Tibial nerve (tissue), 4 donors: ENCODE measurements around the gene C1orf232. TPM values are rescaled to one million over a fixed set of nuclear protein-coding genes. Genes with fewer than 3 reads are reported as not detected.

Experiments used
- DNase-seq, 2 donors: peaks; one replicate each; pipeline ENCODE4 v3.0.0-alpha.2; 2019; ENCODE audit warnings: low spot score in 2 of 2
- H3K27ac ChIP-seq, 4 donors: fragments of 200-600 bp; sonication (generic) in 3 of 4; one replicate each; pipeline ENCODE4 v1.5.1; 2017 to 2019; ENCODE audit warnings: mild to moderate bottlenecking in 1 of 4
- H3K27me3 ChIP-seq, 2 donors: fragments of 200-600 bp; sonication (generic) in 1 of 2; one replicate each; pipeline versions ENCODE4 v1.5.1 to v1.6.0; 2017 to 2019
- H3K36me3 ChIP-seq, 3 donors: fragments of 200-600 bp; sonication (generic); one replicate each; pipeline ENCODE4 v1.5.1; 2018 to 2019
- H3K4me1 ChIP-seq, 4 donors: fragments of 200-600 bp; sonication (generic) in 3 of 4; one replicate each; pipeline ENCODE4 v1.5.1; 2017 to 2019
- H3K4me3 ChIP-seq, 4 donors: fragments of 200-600 bp; sonication (generic) in 3 of 4; one replicate each; pipeline ENCODE4 v1.5.1; 2017 to 2019; ENCODE audit warnings: mild to moderate bottlenecking in 1 of 4, moderate library complexity in 1 of 4
- H3K9me3 ChIP-seq, 4 donors: fragments of 200-600 bp; sonication (generic) in 3 of 4; one replicate each; pipeline ENCODE4 v1.5.1; 2017 to 2019
- EP300 ChIP-seq, 2 donors: sonication (generic); formaldehyde crosslinking; IDR thresholded peaks; one replicate each; pipeline ENCODE4 v1.6.1; 2017; ENCODE audit warnings: antibody characterized with exemption in 2 of 2, mild to moderate bottlenecking in 1 of 2
- POLR2A ChIP-seq, 2 donors: fragments of 450-650 bp; IDR thresholded peaks; one replicate each; pipeline ENCODE4 v1.6.1; 2017; ENCODE audit warnings: antibody characterized with exemption in 2 of 2, mild to moderate bottlenecking in 2 of 2, moderate library complexity in 2 of 2
- WGBS, 2 donors: methylation state at CpG; one replicate each; pipeline ENCODE4 v1.1.5; 2018; 5-methylcytosine and 5-hydroxymethylcytosine counted together
- total RNA-seq, 4 donors: library from RNA; depleted of rRNA; stranded (reverse); fragments of >200 nt; gene quantifications; one replicate each; pipeline ENCODE4 v1.1.0, GENCODE V29; 2016
- TF ChIP-seq, protein P1 (sequence below), 5 experiments: fragments of 200-600 bp in 3 of 5; fragments of 450-650 bp in 2 of 5; sonication (generic) in 3 of 5; IDR thresholded peaks; one replicate each; pipeline ENCODE4 v1.5.1; 2016 to 2019; ENCODE audit warnings: antibody characterized with exemption in 5 of 5, mild to moderate bottlenecking in 3 of 5, moderate library complexity in 2 of 5

Gene C1orf232
- total RNA-seq, 4 donors from 2014 or later = not detected

DNA sequence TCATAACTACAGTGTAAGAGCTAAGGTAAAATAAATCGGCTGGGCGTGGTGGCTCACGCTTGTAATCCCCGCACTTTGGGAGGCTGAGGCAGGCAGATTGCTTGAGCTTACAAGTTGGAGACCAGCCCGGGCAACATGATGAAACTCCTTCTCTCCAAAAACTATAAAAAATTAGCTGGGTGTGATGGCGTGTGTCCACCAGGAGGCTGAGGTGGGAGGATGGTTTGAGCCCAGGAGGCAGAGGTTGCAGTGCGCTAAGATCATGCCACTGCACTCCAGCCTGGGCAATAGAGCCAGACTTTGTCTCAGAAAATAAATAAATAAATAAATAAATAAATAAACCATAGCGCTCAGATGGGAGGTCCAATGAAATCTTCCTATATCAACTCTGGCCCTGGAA lies 26.6 kb downstream of the C1orf232 start:
- Histone ChIP-seq H3K4me1 (peaks cover 0 to 6% (median 0%) of the 10 kb centered on the region in 4 donors), H3K36me3 (no peaks in the 10 kb centered on the region), H3K4me3 (peak overlapping the region in 1 of 4 donors; percentile 18), H3K9me3 (no peaks in the 10 kb centered on the region), H3K27me3 (no peaks in the 10 kb centered on the region), H3K27ac (no peak overlapping the region)
- TF ChIP-seq, protein P1, sequence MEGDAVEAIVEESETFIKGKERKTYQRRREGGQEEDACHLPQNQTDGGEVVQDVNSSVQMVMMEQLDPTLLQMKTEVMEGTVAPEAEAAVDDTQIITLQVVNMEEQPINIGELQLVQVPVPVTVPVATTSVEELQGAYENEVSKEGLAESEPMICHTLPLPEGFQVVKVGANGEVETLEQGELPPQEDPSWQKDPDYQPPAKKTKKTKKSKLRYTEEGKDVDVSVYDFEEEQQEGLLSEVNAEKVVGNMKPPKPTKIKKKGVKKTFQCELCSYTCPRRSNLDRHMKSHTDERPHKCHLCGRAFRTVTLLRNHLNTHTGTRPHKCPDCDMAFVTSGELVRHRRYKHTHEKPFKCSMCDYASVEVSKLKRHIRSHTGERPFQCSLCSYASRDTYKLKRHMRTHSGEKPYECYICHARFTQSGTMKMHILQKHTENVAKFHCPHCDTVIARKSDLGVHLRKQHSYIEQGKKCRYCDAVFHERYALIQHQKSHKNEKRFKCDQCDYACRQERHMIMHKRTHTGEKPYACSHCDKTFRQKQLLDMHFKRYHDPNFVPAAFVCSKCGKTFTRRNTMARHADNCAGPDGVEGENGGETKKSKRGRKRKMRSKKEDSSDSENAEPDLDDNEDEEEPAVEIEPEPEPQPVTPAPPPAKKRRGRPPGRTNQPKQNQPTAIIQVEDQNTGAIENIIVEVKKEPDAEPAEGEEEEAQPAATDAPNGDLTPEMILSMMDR (IDR thresholded peaks at IDR 0.05) = no peak
- no peak for TF ChIP-seq POLR2A (IDR thresholded peaks at IDR 0.05)
- no peak for TF ChIP-seq EP300 (IDR thresholded peaks at IDR 0.05)
- 82 to 86% methylated on average over 8 of the region's 8 CpGs for WGBS, 2 donors
- no peak for DNase-seq

DNA sequence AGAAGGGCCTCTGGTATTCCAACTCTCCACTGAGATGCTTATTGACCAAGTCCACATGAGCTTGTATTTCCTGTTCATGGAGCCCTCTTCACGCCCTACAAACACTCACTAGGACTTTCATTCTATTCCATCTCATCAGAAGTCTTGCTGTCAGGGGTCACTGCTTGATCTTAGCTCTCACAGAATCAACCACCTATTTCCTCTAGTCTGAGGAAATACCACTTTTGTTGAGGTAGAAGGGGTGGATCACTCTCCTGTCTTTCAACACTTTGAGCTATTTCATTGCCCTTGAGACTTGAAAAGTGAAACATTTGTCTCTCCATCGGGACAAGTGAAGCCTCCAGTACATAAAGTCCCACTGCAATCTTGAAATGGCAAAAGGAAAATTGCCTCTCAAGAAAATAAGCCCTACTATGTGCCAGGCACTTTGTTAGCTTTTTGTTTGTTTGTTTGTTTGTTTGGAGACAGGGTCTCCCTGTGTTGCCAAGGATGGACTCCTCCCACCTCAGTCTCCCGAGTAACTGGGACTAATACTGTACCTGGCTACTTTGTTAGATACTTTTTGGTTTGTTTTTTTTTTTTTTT lies 29.7 kb downstream of the C1orf232 start:
- WGBS, 2 donors = 55 to 65% methylated on average over 3 of the region's 3 CpGs
- no peaks in the 10 kb centered on the region for H3K9me3 ChIP-seq
- TF ChIP-seq EP300 (IDR thresholded peaks at IDR 0.05) (no peak), POLR2A (IDR thresholded peaks at IDR 0.05) (no peak)
- TF ChIP-seq, protein P1 (IDR thresholded peaks at IDR 0.05) = no peak
- no peak overlapping the region for H3K27ac ChIP-seq
- no peaks in the 10 kb centered on the region for H3K4me1 ChIP-seq
- H3K4me3 ChIP-seq = no peak overlapping the region
- no peak for DNase-seq
- H3K27me3 ChIP-seq = no peaks in the 10 kb centered on the region
- H3K36me3 ChIP-seq = no peaks in the 10 kb centered on the region

DNA sequence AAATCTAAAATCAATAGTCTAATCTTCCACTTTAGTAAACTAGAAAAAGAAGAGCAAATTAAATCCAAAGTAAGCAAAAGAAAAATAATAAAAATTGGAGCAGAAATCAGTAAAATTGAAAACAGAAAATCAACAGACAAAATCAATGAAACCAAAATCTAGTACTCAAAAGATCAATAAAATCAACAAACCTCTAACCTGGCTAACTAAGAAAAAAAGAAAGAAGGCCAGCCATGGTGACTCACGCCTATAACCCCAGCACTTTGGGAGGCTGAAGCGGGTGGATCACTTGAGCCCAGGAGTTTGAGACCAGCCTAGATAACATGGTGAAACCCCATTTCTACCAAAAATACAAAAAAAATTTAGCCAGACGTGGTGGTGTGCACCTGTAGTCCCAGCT lies 34.3 kb downstream of the C1orf232 start:
- no peaks in the 10 kb centered on the region for H3K36me3 ChIP-seq
- H3K27me3 ChIP-seq = no peaks in the 10 kb centered on the region
- no peak for DNase-seq
- WGBS, 2 donors = 93 to 97% methylated on average over 3 of the region's 3 CpGs
- no peak overlapping the region for H3K27ac ChIP-seq
- no peaks in the 10 kb centered on the region for H3K4me1 ChIP-seq
- no peaks in the 10 kb centered on the region for H3K9me3 ChIP-seq
- no peak overlapping the region for H3K4me3 ChIP-seq
- TF ChIP-seq, protein P1 (IDR thresholded peaks at IDR 0.05) = no peak
- TF ChIP-seq EP300 (IDR thresholded peaks at IDR 0.05) (no peak), POLR2A (IDR thresholded peaks at IDR 0.05) (no peak)

DNA sequence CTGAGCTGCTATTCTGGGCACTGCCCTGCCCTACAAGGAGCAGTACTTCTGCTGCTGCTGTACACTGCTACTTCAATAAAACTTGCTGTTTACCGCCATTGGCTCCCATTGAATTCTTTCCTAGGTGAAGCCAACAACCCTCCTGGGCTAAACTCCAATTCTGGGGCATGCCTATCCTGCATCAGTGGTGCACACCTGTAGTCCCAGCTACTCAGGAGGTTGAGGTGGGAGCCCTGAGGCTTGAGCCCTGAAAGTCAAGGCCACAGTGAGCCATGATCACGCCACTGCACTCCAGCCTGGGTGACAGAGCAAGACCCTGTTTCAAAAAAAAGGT lies 36.0 kb downstream of the C1orf232 start:
- H3K9me3 ChIP-seq = no peaks in the 10 kb centered on the region
- H3K36me3 ChIP-seq = no peaks in the 10 kb centered on the region
- DNase-seq = no peak
- 97 to 100% methylated on average over 2 of the region's 2 CpGs for WGBS, 2 donors
- no peak overlapping the region for H3K4me3 ChIP-seq
- TF ChIP-seq EP300 (IDR thresholded peaks at IDR 0.05) = no peak
- TF ChIP-seq, protein P1 (IDR thresholded peaks at IDR 0.05) = no peak
- no peak for TF ChIP-seq POLR2A (IDR thresholded peaks at IDR 0.05)
- H3K27ac ChIP-seq = no peak overlapping the region
- peaks cover 0 to 6% (median 5%) of the 10 kb centered on the region in 4 donors for H3K4me1 ChIP-seq
- H3K27me3 ChIP-seq = no peaks in the 10 kb centered on the region

DNA sequence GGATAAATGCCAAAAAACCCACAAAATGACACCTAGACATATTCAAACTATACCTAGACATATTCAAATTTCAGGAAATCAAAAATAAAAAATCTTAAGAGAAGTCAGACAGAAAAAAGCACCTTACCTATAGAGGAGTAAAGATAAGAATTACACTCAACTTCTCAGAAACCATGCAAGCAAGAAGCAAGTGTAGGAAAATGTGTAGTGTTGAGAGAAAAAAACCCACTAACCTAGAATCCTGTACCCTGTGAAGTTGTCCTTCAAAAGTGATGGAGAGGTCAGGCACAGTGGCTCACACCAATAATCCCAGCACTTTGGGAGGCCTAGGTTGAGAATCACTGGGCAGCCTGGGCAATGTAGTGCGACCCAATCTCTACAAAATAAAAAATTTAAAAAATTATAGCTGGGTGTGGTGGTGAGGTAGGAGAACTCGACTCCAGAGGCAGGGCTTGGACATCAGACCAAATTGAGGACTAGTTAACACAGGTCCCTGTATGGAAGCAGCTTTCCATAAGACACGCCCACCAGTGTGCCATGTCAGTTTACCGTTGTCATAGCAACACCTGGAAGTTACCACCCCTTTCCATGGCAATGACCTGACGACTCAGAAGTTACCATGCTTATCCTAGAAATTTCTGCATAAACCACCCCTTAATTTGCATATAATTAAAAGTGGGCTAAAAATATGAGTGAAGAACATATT lies 36.5 kb downstream of the C1orf232 start:
- Histone ChIP-seq H3K36me3 (no peaks in the 10 kb centered on the region), H3K4me1 (peaks cover 0 to 12% (median 9%) of the 10 kb centered on the region in 4 donors), H3K9me3 (no peaks in the 10 kb centered on the region), H3K27ac (no peak overlapping the region), H3K27me3 (no peaks in the 10 kb centered on the region), H3K4me3 (no peak overlapping the region)
- WGBS, 2 donors = 74 to 79% methylated on average over 5 of the region's 5 CpGs
- DNase-seq = no peak
- TF ChIP-seq, protein P1 (IDR thresholded peaks at IDR 0.05) = no peak
- TF ChIP-seq EP300 (IDR thresholded peaks at IDR 0.05) = no peak
- TF ChIP-seq POLR2A (IDR thresholded peaks at IDR 0.05) = no peak
